D341Med (cell line): ENCODE measurements around the gene TOMM40.
"Not testable (repeated sequence)": the region's sequence is repeated elsewhere in the genome, so short reads cannot be mapped to it uniquely, and the experiment has no call there.

ENCODE experiments used
- DNase-seq: peaks from one replicate; pipeline ENCODE4 v3.0.0; 2012; ENCODE audit warnings: low spot score

Gene TOMM40

DNA sequence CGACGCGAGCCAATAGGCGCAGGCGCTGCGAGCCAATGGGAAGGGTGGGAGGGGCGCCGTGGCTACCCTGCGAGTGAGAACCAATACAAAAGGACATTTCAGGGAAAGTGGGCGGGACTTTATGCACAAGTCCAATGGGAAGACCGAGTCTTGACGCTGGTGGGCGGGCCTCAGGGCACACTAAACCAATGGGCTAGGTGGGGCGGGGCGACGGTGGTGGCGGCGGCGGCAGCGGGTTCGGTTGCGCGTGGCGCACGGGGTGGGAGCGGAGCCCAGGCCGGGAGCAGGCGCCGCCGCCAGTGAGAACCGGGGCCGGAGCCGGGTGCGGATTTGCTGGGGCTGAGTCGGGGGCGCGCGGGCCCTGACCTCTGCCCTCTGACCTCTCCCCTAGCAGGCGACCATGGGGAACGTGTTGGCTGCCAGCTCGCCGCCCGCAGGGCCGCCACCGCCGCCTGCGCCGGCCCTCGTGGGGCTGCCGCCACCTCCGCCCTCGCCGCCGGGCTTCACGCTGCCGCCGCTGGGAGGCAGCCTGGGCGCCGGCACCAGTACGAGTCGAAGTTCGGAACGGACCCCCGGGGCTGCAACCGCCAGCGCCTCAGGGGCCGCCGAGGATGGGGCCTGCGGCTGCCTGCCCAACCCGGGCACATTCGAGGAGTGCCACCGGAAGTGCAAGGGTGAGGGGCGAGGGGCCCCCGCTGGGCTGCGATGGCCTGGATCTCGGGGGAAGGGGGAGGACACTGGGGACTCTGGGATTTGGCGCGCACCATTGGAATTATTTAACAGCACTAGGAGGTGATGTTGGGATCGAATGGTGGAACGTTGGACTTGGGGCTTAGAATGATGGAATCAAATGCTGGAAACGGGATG lies at the start of gene TOMM40:
Gene TOMM40 (plus strand): TSS at position 239 of the 867 bp plus-strand sequence. CDS start 162 bp downstream, at position 401.
- DNase-seq: peak; percentile 49

DNA sequence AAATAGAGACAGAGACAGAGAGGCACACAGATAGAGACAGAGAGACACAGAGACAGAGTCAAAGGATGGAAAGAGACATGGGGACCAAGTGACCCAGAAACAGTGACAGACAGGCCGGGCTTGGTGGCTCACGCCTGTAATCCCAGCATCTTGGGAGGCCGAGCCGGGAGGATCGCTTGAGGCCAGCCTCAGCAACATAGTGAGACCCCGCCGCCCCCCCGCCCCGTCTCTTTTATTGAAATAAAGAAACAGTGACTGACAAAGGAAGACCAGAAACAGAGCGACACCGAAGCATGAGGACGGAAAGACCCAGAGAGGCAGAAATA lies 45.8 kb upstream of the TOMM40 start:
- no peak for DNase-seq

DNA sequence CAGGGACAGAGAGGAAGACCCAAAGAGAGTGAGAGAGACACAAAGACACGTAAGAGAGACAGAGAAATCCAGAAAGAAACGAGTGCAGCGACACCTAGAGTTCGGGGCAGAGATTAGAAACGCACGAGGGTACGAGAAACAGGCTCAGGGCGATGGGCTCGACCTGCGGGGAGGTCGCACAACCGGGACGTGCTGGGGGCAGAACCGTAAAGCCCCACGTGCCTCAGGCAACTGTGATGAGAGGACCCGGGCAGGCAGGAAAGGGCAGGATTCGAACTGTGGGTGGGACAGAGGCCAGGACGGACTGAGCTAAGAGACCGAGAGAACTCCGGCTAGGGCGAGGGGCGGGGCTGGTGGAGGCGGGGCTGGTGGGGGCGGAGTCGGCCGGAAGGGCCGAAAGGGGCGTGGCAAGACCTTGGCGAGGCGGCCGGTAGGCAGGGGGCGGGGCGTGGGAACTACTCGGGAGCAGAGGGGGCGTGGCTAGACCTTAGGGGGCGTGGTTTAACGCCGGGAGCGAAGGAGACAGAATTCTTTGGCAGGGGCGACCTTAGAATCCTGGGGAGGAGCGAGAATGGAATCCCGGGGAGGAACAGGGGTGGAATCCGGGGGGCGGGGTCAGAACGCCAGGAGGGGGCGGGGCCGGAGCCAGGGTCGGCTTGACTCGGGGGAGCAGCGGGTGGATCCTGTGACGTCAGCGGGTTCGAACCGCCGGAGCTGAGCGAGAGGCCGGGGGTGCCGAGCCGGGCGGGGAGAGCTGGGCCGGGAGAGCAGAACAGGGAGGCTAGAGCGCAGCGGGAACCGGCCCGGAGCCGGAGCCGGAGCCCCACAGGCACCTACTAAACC lies 45.2 kb upstream of the TOMM40 start, which contains the start of gene NECTIN2:
Gene NECTIN2 (plus strand): TSS at position 686 of the 843 bp plus-strand sequence. CDS start 229 bp downstream, outside the sequence.
- peak; percentile 98 for DNase-seq

DNA sequence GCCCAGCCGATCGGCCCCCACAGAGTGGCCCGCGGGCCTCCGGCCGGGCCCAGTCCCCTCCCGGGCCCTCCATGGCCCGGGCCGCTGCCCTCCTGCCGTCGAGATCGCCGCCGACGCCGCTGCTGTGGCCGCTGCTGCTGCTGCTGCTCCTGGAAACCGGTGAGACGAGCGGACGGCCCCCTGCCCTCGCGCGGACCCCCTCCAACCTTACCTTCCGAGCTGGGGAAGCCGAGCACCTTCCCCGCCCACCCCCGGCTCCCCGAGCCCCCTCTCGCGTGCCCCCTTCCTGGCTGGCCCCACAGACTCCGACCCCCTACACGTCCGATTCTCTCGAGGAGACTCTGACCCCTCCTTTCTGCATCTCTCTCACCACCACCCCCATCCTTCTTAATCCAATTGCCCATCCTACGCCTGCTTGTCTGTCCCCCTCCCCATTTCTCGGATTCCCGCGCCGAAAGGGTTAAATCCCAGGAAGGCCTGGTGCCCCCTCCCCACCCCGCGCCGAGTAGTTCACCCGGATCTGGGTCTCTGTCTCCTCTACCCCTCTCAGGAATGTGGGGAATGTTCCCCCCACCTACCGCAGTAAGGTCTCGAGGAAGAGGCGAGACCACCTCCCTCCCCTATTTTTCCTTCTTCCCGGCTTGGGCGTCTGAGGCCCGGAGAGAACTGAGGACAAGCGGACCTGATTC lies 44.5 kb upstream of the TOMM40 start:
- DNase-seq: peak; percentile 35

DNA sequence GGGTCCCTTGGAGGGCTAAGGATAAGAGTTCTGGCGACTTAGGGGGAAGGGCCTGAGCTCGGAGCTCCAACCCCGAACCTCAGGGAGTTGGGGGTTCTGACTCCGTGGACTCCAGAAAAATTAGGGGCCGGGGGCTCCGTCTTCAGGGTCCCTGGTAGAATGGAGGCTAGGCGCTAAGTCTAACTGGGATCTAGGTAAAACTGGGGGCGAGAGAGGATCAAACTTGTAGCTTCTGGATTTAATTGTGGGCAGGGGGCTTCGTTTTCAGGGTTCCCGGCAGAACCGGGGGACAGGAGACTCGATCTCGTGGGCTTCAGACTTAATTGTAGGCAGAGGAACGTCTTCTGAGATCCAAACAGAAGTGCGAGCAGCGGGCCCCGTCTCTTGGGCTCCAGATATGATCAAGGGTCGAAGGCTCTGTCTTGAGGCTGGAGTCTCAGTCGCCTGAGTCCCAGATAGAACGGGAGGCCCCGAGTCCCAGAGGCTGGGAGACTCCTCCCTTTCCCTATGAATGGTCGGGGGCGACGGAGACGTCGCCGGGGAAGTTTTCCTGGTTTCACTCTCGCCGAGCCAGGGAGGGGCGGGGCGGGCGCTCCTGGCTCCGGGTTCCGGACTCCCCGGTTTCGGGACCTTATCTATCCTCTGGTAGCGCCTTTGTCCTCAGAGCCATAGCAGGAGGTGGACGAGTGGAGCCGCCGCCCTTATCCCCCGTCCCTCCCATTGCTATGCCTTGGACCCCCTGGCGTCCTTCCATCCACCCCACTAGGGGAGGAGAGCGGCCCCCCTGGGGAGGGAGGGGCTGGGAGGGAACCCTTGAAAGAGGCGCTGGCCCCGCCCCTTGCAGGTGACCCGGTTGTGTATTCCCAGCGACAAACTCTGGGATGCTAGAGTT lies 43.7 kb upstream of the TOMM40 start:
- peak; percentile 33 for DNase-seq

DNA sequence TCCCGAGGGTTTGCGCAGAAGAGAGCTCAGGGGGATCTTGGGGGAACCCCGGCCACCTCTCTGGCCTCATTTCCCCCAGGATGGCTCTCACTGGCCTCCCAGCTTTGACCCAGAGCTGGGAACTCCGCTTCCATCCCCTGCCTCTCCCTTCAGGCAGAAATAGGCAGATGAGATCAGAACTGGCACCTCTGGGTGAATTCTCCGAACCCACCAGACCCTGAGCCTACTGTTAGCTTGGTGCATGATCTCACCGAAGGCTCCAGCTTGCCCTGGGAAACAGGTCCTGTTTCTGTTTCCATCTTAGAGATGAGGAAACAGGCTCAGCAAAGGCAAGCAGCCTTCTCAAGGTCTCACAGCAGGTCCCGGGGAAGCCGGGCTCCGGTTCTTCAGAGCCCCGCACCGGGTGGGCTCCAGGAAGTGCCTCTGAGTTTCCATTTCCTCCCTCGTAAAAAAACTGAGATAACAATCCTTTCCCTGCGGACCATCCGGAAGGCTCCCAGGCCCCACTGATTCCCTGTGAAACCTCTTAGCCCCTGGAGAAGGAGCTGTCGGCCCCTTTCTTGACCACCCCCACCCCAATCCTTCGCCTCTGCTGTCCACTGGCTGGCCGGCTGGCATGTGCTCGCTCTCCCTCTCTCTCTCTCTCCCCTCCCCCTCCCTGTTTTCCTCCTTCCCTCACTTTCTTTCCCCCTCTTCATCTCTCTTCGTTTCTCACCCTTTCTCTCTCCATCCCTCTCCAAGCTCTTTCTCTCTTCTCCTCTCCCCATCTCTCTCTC lies 42.8 kb upstream of the TOMM40 start:
- DNase-seq: no peak

DNA sequence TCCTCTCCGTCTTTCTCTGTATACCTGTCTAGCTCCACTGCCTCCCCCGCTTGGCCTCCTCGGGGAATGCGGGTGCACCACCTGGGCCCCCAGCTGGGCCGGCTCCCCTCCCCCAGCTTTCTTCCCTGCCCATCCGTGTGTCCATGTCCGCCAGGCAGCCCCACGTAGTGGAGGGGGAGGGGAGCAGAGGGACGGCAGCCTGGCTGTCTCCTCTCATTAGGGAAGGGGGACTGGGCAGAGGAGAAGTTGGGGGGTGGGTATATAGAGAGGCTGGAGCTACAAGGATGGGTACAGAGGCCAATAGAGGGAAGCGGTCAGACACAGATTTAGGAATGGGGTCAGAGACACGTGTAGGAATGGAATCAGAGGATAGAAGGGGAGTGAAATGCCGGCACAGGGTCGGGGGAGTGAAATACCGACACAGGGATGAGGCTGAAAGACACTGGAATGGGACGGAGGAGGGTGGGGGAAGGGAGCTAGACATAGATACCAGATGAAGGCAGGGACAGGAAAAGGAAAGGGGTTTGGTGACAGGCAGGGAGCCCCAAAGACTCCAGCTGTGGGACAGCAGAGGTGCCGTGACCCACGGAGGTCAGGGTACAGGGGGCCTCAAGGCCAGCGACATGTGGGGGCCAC lies 42.1 kb upstream of the TOMM40 start:
- no peak for DNase-seq

DNA sequence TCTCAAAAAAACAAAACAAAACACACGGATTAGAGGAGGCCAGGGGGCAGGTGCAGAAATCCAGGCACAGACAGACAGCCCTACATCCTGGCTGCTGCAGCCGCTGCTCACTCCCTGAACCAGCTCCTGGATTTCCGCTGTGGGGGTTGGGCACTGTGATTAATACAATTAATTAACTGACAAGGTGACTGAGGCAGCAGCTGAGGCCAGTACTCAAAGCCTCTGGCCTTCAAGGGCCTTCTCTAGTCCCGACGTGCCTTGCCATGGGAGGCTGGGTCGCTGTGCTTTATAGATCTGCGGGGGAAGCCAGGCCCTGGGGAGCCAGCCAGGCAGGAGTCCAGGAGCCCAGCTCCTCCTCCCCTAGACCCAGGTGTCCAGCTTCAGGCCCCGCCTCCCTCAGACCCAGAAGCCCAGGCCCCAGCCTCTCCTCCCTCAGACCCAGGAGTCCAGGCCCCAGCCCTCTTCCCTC lies 40.4 kb upstream of the TOMM40 start:
- no peak for DNase-seq

DNA sequence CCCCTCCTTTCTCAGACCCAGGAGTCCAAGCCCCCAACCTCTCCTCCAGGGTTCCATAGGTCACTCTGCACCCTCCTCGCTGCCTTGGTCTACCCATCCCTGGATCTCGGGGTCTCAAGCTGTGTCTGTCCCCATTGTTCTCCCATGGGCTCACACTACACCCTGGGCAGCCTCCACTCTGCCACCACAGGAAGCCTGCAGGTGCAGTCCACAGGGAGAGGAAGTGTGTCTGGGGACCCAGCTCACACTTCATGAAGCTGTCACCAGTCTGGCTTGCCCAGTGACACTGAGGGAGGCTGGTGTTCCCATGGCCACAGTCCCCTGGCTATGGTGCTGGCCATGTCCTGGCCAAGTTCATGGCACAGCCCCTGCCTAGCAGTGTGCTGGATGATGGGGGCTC lies 39.6 kb upstream of the TOMM40 start:
- DNase-seq: no peak

DNA sequence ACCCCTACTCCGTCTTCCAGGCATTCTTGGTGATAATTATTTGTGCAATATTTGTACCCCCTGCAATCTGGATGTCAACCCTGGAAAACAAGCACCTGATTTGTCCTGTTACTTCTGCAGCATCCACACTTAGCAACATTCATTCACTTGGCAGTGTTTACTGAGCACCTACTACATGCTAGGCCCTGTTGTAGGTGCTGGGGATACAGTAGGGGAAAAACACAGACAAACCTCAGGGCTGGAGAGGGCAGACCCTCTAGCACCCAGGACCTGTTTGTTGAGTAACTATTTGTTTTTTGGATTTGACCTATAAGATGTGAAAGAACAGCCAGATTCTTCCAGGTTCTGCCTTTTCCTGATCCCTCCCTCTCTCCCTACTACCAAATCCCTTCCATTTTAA lies 35.4 kb upstream of the TOMM40 start:
- DNase-seq: no peak

DNA sequence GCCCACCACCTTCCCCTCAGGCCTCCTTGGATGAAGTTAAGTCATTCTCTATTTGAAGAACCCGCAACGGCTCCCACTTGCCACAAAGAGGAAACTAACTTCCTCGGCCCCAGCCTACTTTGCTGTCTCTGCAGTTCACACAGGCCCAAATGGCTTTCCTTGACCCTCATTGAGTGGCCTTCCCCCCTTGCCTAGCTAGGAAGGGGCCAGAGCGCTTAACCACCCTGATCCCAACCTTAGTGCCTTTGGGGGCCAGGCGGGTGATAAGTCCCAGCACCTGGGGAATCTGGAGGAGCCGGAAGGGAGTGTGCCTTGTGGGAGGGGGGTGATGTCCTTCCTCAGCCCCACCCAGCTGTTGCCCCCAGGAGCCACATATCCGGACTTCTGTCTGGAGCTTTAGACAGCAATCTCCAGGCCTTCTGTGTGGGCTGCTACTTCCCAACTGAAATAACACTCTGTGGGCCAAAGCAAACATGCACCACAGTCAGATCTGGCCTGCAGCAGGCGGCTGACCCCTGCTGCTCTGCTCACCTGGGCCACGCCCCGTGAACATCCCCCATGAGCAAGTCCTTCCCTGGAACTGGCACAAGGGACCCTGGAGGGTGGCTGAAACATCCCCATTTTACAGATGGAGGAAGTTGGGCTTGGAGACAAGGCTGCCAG lies 34.5 kb upstream of the TOMM40 start:
- peak; percentile 17 for DNase-seq

DNA sequence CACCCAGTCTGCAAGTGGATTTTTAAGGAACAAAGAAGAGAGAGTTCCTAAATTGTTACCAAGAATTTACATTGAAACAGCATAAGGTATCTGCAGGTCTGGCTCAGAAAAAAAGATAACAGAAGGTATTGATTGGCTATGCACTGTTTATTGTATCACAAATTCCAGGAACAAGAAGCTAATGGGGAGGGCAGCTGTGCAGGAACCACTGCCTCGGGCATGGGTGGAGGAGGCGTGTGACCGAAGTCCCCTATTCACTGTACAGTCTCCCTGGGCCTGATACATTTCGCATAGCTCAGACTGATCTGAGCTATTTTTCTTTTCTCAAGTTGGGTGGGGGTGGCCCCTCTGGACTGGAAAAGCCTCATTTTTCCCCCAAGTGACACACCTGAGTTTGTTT lies 33.2 kb upstream of the TOMM40 start:
- no peak for DNase-seq

DNA sequence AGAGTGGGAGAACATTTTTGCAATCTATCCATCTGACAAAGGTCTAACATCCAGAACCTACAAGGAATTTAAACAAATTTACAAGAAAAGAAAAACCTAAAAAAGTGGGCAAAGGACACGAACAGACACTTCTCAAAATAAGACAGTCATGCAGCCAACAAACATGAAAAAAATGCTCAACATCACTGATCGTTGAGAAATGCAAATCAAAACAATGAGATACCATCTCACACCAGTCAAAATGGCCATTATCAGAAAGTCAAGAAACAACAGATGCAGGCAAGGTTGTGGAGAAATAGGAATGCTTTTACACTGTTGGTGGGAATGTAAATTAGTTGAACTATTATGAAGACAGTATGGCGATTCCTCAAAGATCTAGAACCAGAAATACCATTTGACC lies 29.5 kb upstream of the TOMM40 start:
- DNase-seq: not testable (repeated sequence)

DNA sequence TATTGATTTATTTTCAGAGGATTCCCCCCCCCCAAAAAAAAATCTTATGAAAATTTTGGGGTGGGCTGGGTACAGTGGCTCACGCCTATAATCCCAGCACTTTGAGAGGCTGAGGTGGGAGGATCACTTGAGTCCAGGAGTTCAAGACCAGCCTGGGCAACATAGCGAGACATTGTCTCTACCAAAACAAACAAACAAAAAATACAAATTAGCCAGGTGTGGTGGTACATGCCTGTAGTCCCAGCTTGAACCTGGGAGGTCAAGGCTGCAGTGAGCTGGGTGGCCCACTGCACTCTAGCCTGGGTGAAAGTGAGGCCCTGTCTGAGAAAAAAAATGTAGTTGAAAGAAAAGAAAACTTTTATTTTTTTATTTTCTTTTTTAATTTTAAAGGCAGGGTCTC lies 27.1 kb upstream of the TOMM40 start:
- no peak for DNase-seq

DNA sequence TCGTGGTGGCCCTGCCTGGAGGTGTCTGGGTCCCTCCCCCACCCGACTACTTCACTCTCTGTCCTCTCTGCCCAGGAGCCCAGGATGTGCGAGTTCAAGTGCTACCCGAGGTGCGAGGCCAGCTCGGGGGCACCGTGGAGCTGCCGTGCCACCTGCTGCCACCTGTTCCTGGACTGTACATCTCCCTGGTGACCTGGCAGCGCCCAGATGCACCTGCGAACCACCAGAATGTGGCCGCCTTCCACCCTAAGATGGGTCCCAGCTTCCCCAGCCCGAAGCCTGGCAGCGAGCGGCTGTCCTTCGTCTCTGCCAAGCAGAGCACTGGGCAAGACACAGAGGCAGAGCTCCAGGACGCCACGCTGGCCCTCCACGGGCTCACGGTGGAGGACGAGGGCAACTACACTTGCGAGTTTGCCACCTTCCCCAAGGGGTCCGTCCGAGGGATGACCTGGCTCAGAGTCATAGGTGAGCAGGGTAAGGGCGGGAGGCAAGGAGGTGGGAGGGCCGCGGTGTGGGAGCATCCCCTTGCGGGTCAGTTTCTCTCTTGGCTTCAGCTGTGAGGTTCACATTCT lies 25.8 kb upstream of the TOMM40 start:
- no peak for DNase-seq

DNA sequence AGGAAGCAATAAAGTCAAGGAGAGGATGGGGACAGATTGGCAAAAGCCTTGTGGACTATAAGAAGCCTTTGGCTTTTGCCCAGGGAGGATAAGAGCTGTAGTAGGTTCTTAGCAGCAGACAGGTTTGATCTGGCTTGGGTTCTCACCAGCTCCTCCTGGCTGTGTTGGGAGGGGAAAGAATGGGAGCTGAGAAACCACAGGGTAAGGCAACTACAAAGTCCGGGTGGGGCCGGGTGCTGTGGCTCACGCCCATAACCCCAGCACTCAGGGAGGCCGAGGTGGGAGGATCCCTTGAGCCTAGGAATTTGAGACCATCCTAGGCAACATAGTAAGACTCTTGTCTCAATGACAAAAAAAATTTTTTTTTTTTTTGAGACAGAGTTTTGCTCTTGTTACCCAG lies 24.4 kb upstream of the TOMM40 start:
- peak; percentile 46 for DNase-seq

DNA sequence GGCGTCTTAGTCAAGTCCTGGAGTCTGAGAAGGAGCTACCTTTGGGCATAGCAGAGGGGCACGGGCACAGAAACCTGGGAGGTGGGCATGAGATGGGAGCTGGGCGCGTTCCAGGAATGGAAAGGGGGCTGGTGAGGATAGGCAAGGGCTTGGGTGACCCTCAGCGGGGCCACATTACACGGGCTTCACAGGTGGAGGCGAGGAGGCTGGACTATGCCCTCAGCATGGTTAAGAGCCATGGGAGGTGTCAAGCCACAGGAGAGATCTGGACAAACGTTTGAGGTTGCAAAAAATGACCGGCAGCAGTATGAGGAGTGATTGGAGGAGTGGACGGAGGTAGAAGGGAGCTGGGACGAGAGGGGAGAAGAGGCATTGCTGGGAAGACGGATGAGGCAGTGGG lies 23.5 kb upstream of the TOMM40 start:
- DNase-seq: peak; percentile 18

DNA sequence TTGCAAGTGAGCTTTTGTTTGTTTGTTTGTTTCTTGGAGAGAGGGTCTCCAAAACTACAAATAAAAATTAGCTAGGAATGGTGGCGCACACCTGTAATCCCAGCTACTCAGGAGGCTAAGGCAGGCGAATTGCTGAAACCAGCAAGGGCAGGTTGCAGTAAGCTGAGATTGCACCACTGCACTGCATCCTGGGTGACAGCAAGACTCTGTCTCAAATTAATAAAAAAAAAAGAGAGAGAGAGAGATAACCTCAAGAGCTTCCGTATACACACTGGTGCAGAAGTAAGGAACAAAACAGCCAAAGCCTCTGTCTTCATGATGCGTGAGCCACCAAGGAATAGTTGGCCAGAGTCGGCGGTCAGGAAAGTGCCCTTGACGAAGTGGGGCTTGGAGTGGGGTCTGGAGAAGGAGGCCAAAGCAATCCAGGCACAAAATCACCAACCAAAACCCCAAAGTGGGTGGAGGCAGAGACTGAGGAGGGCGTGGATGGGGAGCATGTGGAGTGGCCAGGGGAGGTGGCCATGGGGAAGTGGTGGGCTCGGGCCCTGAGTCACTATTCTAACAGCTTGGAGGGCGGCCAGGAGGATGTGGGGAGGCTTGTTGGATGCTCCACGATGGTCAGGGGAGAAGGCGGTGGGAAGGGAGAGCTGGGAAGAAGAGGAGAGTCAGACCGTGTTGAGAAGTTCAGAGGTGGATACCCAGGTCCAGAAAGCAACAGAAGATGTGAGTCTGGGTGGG lies 21.2 kb upstream of the TOMM40 start:
- no peak for DNase-seq
